Breast epithelium (tissue), 3 donors: ENCODE data around the gene MED9.

Experiments used
- CTCF ChIP-seq, 3 donors: fragments of 450-650 bp; IDR thresholded peaks; one replicate each; pipeline ENCODE4 v1.5.1; 2016 to 2017; ENCODE audit warnings: antibody characterized with exemption in 3 of 3, mild to moderate bottlenecking in 3 of 3, moderate library complexity in 3 of 3
- POLR2A ChIP-seq: fragments of 450-650 bp; IDR thresholded peaks from one replicate; pipeline ENCODE4 v1.6.1; 2016; ENCODE audit warnings: antibody characterized with exemption, mild to moderate bottlenecking, moderate library complexity
- POLR2AphosphoS5 ChIP-seq, 3 donors: sonication (generic); formaldehyde crosslinking; IDR thresholded peaks; one replicate each; pipeline ENCODE4 v1.6.1; 2017; ENCODE audit warnings: antibody characterized with exemption in 3 of 3

GRCh38 chr17:17497065-17497844 lies 20.5 kb downstream of the MED9 start:
- no peak for TF ChIP-seq POLR2AphosphoS5 (IDR thresholded peaks at IDR 0.05)
- no peak for TF ChIP-seq CTCF (IDR thresholded peaks at IDR 0.05)
- TF ChIP-seq POLR2A: no peak
